WTC11 (cell line): ENCODE results near the gene GAR1. TPM values are rescaled to one million over a fixed set of nuclear protein-coding genes. Genes with fewer than 3 reads are reported as not detected.
A peak's percentile ranks its signal among the peaks of the same experiment; 100 is the strongest.
"Not testable (repeated sequence)": the region's sequence is repeated elsewhere in the genome, so short reads cannot be mapped to it uniquely, and the experiment has no call there.

Source experiments
- ATAC-seq: fragments of 200-7000 bp; cut with Tn5 transposase; 2 replicates; pipeline ENCODE4 v1.10.0; 2021; ENCODE audit warnings: mild to moderate bottlenecking, moderate library complexity
- CTCF ChIA-PET: fragments of 300-600 bp; sonication (Branson Sonifier 250); formaldehyde crosslinking; loops from one replicate; lab custom pipeline; 2021; ENCODE audit warnings: antibody characterized with exemption; lab: Charles Lee
- POLR2A ChIA-PET: fragments of 350-600 bp; sonication (Branson Sonifier 250); formaldehyde crosslinking; loops from one replicate; lab custom pipeline; 2021; ENCODE audit warnings: antibody characterized with exemption; lab: Charles Lee
- DNase-seq: peaks from one replicate; pipeline ENCODE4 v3.0.0; 2021; ENCODE audit warnings: low spot score
- H3K27ac Mint-ChIP-seq: 2 replicates; pipeline ENCODE4 v1.8.0; 2021; ENCODE audit warnings: mixed read lengths
- H3K27me3 Mint-ChIP-seq: 2 replicates; pipeline ENCODE4 v1.8.0; 2021; ENCODE audit warnings: low read depth, mild to moderate bottlenecking, moderate library complexity, mixed read lengths
- H3K36me3 Mint-ChIP-seq: 2 replicates; pipeline ENCODE4 v1.8.0; 2021; ENCODE audit warnings: mixed read lengths
- H3K4me1 Mint-ChIP-seq: 2 replicates; pipeline ENCODE4 v1.8.0; 2022; ENCODE audit warnings: mixed read lengths
- H3K4me3 Mint-ChIP-seq: 2 replicates; pipeline ENCODE4 v1.8.0; 2021; ENCODE audit warnings: mild to moderate bottlenecking, moderate library complexity, mixed read lengths
- H3K9me3 Mint-ChIP-seq: 2 replicates; pipeline ENCODE4 v1.8.0; 2021; ENCODE audit warnings: mixed read lengths
- EMX1 ChIP-seq: fragments of 250-450 bp; sonication (Bioruptor Pico); IDR thresholded peaks from 2 replicates; pipeline ENCODE4 v1.8.0; 2021; ENCODE audit warnings: mild to moderate bottlenecking
- FOXP1 ChIP-seq: sonication (generic); formaldehyde crosslinking; IDR thresholded peaks from 2 replicates; pipeline ENCODE4 v1.8.0; 2022; ENCODE audit warnings: missing genetic modification reagents, mild to moderate bottlenecking, moderate library complexity, borderline replicate concordance
- GABPB1 ChIP-seq: sonication (generic); formaldehyde crosslinking; IDR thresholded peaks from 2 replicates; pipeline ENCODE4 v1.8.1; 2023; ENCODE audit warnings: mild to moderate bottlenecking, missing genetic modification reagents
- IRF2 ChIP-seq: sonication (generic); formaldehyde crosslinking; IDR thresholded peaks from 2 replicates; pipeline ENCODE4 v1.8.0; 2022; ENCODE audit warnings: low read depth, missing genetic modification reagents, borderline replicate concordance
- JAZF1 ChIP-seq: fragments of 250-450 bp; sonication (Bioruptor Pico); IDR thresholded peaks from 2 replicates; pipeline ENCODE4 v1.9.0; 2021; ENCODE audit warnings: moderate library complexity, mild to moderate bottlenecking, inconsistent platforms
- JUN ChIP-seq: sonication (generic); formaldehyde crosslinking; IDR thresholded peaks from 2 replicates; pipeline ENCODE4 v1.8.0; 2023; ENCODE audit warnings: mild to moderate bottlenecking, missing genetic modification reagents
- NFYB ChIP-seq: sonication (generic); formaldehyde crosslinking; conservative IDR thresholded peaks from 2 replicates; pipeline ENCODE4 v1.8.0; 2022; ENCODE audit warnings: low read depth, missing genetic modification reagents
- RORB ChIP-seq: fragments of 250-450 bp; sonication (Bioruptor Pico); IDR thresholded peaks from 2 replicates; pipeline ENCODE4 v1.9.0; 2021; ENCODE audit warnings: mild to moderate bottlenecking
- ZNF232 ChIP-seq: sonication (generic); formaldehyde crosslinking; IDR thresholded peaks from 2 replicates; pipeline ENCODE4 v1.8.0; 2022; ENCODE audit warnings: mild to moderate bottlenecking, missing genetic modification reagents
- total RNA-seq: library from RNA; stranded (reverse); gene quantifications from 3 replicates; pipeline ENCODE4 v1.2.3, GENCODE V29; 2021
- TF ChIP-seq, protein P1 (sequence below): sonication (generic); formaldehyde crosslinking; IDR thresholded peaks from 2 replicates; pipeline ENCODE4 v1.8.0; 2023; ENCODE audit warnings: mild to moderate bottlenecking, missing genetic modification reagents
- TF ChIP-seq, protein P2 (sequence below): sonication (generic); formaldehyde crosslinking; IDR thresholded peaks from 2 replicates; pipeline ENCODE4 v1.8.1; 2022; ENCODE audit warnings: missing genetic modification reagents, borderline replicate concordance
- TF ChIP-seq, protein P3 (sequence below): sonication (generic); formaldehyde crosslinking; IDR thresholded peaks from 2 replicates; pipeline ENCODE4 v1.8.1; 2022; ENCODE audit warnings: mild to moderate bottlenecking, missing genetic modification reagents, moderate library complexity, borderline replicate concordance
- TF ChIP-seq, protein P4 (sequence below): fragments of 250-450 bp; sonication (Bioruptor Pico); IDR thresholded peaks from 2 replicates; pipeline ENCODE4 v1.9.0; 2021; ENCODE audit warnings: mild to moderate bottlenecking
- TF ChIP-seq, protein P5 (sequence below): sonication (generic); formaldehyde crosslinking; IDR thresholded peaks from 2 replicates; pipeline ENCODE4 v1.8.1; 2022; ENCODE audit warnings: low read depth, missing genetic modification reagents, borderline replicate concordance
- TF ChIP-seq, protein P6 (sequence below): sonication (generic); formaldehyde crosslinking; IDR thresholded peaks from 2 replicates; pipeline ENCODE4 v1.8.0; 2022; ENCODE audit warnings: mild to moderate bottlenecking, missing genetic modification reagents

GAR1 gene
- total RNA-seq, 1 experiment from 2014 or later, result 32.3 TPM

DNA sequence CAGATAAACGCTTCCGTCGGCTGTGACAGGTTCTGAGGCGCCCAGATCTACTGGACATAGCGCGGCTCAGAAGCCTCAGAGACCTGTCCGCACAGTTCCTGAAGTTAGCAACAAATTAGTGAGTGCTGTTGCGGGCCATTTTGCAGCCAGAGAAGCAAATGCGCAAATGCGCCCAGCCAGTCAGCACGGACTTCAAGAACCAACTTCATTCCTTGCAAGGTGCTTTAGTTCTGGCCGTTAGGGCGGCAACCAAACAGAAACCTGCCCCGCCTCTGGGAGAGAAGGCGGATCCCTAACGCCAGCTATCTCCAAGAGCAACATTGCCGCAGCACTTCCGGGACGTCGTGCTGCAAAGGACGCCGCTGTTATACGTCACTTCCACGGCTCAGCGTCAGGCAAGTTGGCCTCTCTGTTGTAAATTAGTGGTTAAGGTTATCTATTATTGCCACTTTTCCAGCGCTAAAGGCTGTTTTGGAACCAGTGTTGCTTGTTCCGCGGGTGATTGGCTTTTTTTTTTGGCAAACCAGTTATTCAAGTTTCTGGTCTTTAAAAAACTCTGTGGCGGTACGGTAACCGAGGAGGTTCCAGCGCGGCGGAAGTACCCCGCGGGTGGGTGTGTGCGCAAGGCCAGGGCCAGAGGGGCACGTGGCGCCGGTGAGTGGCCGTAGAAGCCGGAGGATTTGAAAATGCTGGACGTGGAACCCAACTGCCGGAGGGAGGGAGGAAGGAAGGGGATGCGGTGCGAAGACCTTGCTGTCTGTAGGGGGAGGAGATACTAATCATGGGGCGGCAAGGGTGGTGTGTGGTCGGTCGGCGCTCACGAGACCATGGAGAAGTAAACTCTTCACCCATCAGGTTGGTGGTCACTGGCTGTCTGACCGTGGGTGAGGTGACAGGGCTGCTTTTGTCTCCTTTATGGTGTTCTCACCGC, at the start of gene GAR1 (continued):
- no peak for TF ChIP-seq EMX1 (CRISPR knock-in tag)
- TF ChIP-seq JAZF1, result no peak
- TF ChIP-seq, protein P1, sequence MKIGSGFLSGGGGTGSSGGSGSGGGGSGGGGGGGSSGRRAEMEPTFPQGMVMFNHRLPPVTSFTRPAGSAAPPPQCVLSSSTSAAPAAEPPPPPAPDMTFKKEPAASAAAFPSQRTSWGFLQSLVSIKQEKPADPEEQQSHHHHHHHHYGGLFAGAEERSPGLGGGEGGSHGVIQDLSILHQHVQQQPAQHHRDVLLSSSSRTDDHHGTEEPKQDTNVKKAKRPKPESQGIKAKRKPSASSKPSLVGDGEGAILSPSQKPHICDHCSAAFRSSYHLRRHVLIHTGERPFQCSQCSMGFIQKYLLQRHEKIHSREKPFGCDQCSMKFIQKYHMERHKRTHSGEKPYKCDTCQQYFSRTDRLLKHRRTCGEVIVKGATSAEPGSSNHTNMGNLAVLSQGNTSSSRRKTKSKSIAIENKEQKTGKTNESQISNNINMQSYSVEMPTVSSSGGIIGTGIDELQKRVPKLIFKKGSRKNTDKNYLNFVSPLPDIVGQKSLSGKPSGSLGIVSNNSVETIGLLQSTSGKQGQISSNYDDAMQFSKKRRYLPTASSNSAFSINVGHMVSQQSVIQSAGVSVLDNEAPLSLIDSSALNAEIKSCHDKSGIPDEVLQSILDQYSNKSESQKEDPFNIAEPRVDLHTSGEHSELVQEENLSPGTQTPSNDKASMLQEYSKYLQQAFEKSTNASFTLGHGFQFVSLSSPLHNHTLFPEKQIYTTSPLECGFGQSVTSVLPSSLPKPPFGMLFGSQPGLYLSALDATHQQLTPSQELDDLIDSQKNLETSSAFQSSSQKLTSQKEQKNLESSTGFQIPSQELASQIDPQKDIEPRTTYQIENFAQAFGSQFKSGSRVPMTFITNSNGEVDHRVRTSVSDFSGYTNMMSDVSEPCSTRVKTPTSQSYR (CRISPR knock-in tag), result no peak
- TF ChIP-seq, protein P2, sequence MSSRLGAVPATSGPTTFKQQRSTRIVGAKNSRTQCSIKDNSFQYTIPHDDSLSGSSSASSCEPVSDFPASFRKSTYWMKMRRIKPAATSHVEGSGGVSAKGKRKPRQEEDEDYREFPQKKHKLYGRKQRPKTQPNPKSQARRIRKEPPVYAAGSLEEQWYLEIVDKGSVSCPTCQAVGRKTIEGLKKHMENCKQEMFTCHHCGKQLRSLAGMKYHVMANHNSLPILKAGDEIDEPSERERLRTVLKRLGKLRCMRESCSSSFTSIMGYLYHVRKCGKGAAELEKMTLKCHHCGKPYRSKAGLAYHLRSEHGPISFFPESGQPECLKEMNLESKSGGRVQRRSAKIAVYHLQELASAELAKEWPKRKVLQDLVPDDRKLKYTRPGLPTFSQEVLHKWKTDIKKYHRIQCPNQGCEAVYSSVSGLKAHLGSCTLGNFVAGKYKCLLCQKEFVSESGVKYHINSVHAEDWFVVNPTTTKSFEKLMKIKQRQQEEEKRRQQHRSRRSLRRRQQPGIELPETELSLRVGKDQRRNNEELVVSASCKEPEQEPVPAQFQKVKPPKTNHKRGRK (CRISPR knock-in tag), result no peak
- TF ChIP-seq NFYB (CRISPR knock-in tag), result no peak
- TF ChIP-seq, protein P3, sequence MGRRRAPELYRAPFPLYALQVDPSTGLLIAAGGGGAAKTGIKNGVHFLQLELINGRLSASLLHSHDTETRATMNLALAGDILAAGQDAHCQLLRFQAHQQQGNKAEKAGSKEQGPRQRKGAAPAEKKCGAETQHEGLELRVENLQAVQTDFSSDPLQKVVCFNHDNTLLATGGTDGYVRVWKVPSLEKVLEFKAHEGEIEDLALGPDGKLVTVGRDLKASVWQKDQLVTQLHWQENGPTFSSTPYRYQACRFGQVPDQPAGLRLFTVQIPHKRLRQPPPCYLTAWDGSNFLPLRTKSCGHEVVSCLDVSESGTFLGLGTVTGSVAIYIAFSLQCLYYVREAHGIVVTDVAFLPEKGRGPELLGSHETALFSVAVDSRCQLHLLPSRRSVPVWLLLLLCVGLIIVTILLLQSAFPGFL, result no peak
- TF ChIP-seq ZNF232 (CRISPR knock-in tag), result peak; percentile 23
- peak; percentile 38; the same call in 1 of the 2 replicates for TF ChIP-seq GABPB1 (CRISPR knock-in tag)
- TF ChIP-seq RORB (CRISPR knock-in tag), result no peak
- TF ChIP-seq JUN (CRISPR knock-in tag), result no peak
- no peak; the same call in 1 of the 2 replicates for TF ChIP-seq FOXP1 (CRISPR knock-in tag)
- TF ChIP-seq, protein P4, sequence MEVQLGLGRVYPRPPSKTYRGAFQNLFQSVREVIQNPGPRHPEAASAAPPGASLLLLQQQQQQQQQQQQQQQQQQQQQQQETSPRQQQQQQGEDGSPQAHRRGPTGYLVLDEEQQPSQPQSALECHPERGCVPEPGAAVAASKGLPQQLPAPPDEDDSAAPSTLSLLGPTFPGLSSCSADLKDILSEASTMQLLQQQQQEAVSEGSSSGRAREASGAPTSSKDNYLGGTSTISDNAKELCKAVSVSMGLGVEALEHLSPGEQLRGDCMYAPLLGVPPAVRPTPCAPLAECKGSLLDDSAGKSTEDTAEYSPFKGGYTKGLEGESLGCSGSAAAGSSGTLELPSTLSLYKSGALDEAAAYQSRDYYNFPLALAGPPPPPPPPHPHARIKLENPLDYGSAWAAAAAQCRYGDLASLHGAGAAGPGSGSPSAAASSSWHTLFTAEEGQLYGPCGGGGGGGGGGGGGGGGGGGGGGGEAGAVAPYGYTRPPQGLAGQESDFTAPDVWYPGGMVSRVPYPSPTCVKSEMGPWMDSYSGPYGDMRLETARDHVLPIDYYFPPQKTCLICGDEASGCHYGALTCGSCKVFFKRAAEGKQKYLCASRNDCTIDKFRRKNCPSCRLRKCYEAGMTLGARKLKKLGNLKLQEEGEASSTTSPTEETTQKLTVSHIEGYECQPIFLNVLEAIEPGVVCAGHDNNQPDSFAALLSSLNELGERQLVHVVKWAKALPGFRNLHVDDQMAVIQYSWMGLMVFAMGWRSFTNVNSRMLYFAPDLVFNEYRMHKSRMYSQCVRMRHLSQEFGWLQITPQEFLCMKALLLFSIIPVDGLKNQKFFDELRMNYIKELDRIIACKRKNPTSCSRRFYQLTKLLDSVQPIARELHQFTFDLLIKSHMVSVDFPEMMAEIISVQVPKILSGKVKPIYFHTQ (CRISPR knock-in tag), result no peak

DNA sequence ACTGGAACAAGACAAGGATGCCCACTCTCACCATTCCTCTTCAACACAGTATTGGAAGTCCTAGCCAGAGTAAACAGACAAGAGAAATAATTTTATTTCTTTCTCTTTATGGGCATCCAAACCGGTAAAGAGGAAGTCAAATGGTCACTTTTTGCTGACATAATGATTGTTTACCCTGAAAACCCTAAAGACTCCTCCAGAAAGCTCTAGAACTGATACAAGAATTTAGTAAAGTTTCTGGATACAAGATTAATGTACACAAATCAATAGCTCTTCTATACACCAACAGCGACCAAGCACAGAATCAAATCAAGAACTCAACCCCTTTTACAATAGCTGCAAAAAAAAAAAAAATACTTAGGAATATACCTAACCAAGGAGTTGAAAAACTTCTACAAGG, 33.5 kb upstream of the GAR1 start:
- H3K4me3 Mint-ChIP-seq, CTCF ChIA-PET, POLR2A ChIA-PET, ATAC-seq, H3K36me3 Mint-ChIP-seq, H3K9me3 Mint-ChIP-seq, H3K4me1 Mint-ChIP-seq, DNase-seq, H3K27me3 Mint-ChIP-seq, H3K27ac Mint-ChIP-seq: not testable (repeated sequence)

DNA sequence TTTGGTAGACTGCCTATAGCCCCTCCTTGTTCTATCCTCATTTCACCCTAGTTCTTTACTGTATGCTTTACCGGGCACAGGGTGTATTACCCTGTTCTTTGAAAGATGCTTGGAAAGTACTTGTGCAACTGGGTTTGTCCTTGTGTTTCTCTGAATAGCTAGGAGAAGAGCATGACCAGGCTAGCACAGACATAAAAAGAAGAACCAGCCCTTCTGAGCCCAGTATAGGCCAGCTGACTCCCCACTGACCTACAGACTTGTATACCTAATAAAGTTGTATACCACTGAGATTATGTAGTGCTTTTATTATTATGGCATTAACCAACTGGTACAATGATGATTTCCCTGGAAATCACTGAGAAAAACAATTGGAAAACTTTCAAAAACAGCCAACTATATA, 28.7 kb upstream of the GAR1 start:
- H3K27ac Mint-ChIP-seq, result no peak overlapping the region
- H3K27me3 Mint-ChIP-seq, result no peaks in the 10 kb centered on the region; the same call in 1 of the 2 replicates
- POLR2A ChIA-PET, result no interaction called here
- H3K36me3 Mint-ChIP-seq, result no peaks in the 10 kb centered on the region
- CTCF ChIA-PET, result no interaction called here
- TF ChIP-seq, protein P4 (CRISPR knock-in tag), result no peak
- no peak for TF ChIP-seq IRF2 (CRISPR knock-in tag)
- TF ChIP-seq, protein P5, sequence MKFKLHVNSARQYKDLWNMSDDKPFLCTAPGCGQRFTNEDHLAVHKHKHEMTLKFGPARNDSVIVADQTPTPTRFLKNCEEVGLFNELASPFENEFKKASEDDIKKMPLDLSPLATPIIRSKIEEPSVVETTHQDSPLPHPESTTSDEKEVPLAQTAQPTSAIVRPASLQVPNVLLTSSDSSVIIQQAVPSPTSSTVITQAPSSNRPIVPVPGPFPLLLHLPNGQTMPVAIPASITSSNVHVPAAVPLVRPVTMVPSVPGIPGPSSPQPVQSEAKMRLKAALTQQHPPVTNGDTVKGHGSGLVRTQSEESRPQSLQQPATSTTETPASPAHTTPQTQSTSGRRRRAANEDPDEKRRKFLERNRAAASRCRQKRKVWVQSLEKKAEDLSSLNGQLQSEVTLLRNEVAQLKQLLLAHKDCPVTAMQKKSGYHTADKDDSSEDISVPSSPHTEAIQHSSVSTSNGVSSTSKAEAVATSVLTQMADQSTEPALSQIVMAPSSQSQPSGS (CRISPR knock-in tag), result no peak
- TF ChIP-seq, protein P6, sequence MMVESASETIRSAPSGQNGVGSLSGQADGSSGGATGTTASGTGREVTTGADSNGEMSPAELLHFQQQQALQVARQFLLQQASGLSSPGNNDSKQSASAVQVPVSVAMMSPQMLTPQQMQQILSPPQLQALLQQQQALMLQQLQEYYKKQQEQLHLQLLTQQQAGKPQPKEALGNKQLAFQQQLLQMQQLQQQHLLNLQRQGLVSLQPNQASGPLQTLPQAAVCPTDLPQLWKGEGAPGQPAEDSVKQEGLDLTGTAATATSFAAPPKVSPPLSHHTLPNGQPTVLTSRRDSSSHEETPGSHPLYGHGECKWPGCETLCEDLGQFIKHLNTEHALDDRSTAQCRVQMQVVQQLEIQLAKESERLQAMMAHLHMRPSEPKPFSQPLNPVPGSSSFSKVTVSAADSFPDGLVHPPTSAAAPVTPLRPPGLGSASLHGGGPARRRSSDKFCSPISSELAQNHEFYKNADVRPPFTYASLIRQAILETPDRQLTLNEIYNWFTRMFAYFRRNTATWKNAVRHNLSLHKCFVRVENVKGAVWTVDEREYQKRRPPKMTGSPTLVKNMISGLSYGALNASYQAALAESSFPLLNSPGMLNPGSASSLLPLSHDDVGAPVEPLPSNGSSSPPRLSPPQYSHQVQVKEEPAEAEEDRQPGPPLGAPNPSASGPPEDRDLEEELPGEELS (CRISPR knock-in tag), result no peak
- no peaks in the 10 kb centered on the region for H3K9me3 Mint-ChIP-seq
- no peak overlapping the region for H3K4me3 Mint-ChIP-seq
- no peak for ATAC-seq
- no peak for DNase-seq
- H3K4me1 Mint-ChIP-seq, result no peaks in the 10 kb centered on the region
